CD4-positive, alpha-beta memory T cell (primary cell): Measurements from ENCODE around the gene EDC3. TPM values are rescaled to one million over a fixed set of nuclear protein-coding genes. Genes with fewer than 3 reads are reported as not detected.

Source experiments
- CTCF ChIA-PET: fragments of 350-600 bp; sonication (Branson Sonifier 250); formaldehyde crosslinking; loops from one replicate; lab custom pipeline; 2021; ENCODE audit warnings: inconsistent platforms; ENCODE audit not compliant: partially characterized antibody; lab: Charles Lee
- POLR2A ChIA-PET: fragments of 350-600 bp; sonication (Branson Sonifier 250); formaldehyde crosslinking; loops from one replicate; lab custom pipeline; 2021; ENCODE audit not compliant: partially characterized antibody; lab: Charles Lee
- DNase-seq, 5 donors: peaks; one replicate each; pipeline versions ENCODE4 v3.0.0 to v3.0.0-alpha.2; 2020 to 2022; ENCODE audit warnings: mixed read lengths in 1 of 5
- H3K27ac ChIP-seq: one replicate; pipeline ENCODE4 v1.7.0; 2013; ENCODE audit warnings: low read depth, low read length
- H3K27me3 ChIP-seq: 2 replicates; pipeline ENCODE4 v1.7.0; 2013; ENCODE audit warnings: mild to moderate bottlenecking, low read length, moderate library complexity; ENCODE audit not compliant: insufficient read depth
- H3K36me3 ChIP-seq: 2 replicates; pipeline ENCODE4 v1.7.0; 2013; ENCODE audit warnings: mild to moderate bottlenecking, low read length, moderate library complexity; ENCODE audit not compliant: insufficient read depth
- H3K4me1 ChIP-seq: 2 replicates; pipeline ENCODE4 v1.7.0; 2013; ENCODE audit warnings: mild to moderate bottlenecking, low read length, moderate library complexity; ENCODE audit not compliant: insufficient read depth
- H3K4me3 ChIP-seq, 2 donors: one replicate each; pipeline ENCODE4 v1.7.0; 2013; ENCODE audit warnings: low read length in 2 of 2, mild to moderate bottlenecking in 1 of 2
- H3K9me3 ChIP-seq, 2 donors: one replicate each; pipeline ENCODE4 v1.7.0; 2013; ENCODE audit warnings: low read length in 2 of 2, control low read depth in 1 of 2; ENCODE audit not compliant: control insufficient read depth in 1 of 2
- H3K27ac Mint-ChIP-seq, 7 donors: one replicate each; pipeline ENCODE4 v1.8.0; 2020 to 2021; ENCODE audit warnings: mixed read lengths in 7 of 7, mild to moderate bottlenecking in 6 of 7, inconsistent platforms in 3 of 7, moderate library complexity in 3 of 7
- H3K27me3 Mint-ChIP-seq, 2 donors: one replicate each; pipeline ENCODE4 v1.8.0; 2020 to 2021; ENCODE audit warnings: mixed read lengths in 2 of 2
- H3K36me3 Mint-ChIP-seq, 2 donors: one replicate each; pipeline ENCODE4 v1.8.0; 2020 to 2021; ENCODE audit warnings: mixed read lengths in 2 of 2, inconsistent platforms in 1 of 2, mild to moderate bottlenecking in 1 of 2
- H3K4me1 Mint-ChIP-seq, 4 donors: one replicate each; pipeline ENCODE4 v1.8.0; 2020 to 2021; ENCODE audit warnings: mixed read lengths in 4 of 4, mild to moderate bottlenecking in 1 of 4
- H3K4me3 Mint-ChIP-seq, 8 donors: one replicate each; pipeline ENCODE4 v1.8.0; 2020 to 2021; ENCODE audit warnings: mixed read lengths in 8 of 8, mild to moderate bottlenecking in 7 of 8, moderate library complexity in 6 of 8, inconsistent platforms in 3 of 8
- H3K9me3 Mint-ChIP-seq, 8 donors: one replicate each; pipeline ENCODE4 v1.8.0; 2020 to 2021; ENCODE audit warnings: mixed read lengths in 8 of 8, mild to moderate bottlenecking in 5 of 8, inconsistent platforms in 3 of 8, moderate library complexity in 1 of 8
- intact Hi-C: fragments of 100-400 bp; cut with micrococcal nuclease; formaldehyde crosslinking; loops from one replicate; pipeline ENCODE4 v1.15.1; 2023
- polyA plus RNA-seq, 2 donors: library from polyadenylated mRNA; unstranded; fragments of 300-500 nt; fragmentation: Illumina TruSeq; gene quantifications; one replicate each; pipeline ENCODE4 v1.2.3, GENCODE V29; 2021
- total RNA-seq, 2 experiments: library from RNA; stranded (reverse); gene quantifications; one replicate each; pipeline ENCODE4 v1.2.3, GENCODE V29; 2021

Gene EDC3
- total and polyA plus RNA-seq, 4 experiments from 2014 or later = 22.9 to 40.7 (median 34.4) TPM

DNA sequence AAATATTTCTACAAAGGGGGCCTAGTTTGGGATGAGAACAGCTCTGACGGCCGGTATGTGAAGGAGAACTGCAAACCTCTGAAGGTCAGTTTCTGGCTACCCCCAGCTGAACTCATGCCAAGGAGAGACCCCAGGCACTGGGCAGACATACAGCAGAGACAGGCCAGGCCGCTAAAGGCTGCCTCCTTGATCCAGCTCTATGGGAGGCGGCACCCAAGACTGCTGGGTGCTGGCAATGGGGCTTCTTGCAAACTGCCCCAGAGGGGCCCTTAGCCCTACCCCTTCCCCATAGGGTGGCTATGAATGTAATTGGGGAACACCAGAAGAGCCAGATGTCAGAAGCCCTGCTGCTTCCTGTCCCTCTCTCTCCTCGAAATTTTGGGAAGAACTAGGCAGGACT is 66.9 kb downstream of the EDC3 start:
- no peak overlapping the region for H3K4me3 Mint-ChIP-seq
- ChIA-PET CTCF (interaction anchor here (1.1 to 19.9 kb wide), 4 partner anchors 8 to 165 kb away, joined by 3 to 389 read pairs (median 80); partner anchors contain the start of gene CLK3), POLR2A (no interaction called here)
- peaks cover 33 to 91% of the 10 kb centered on the region in 2 donors for H3K36me3 Mint-ChIP-seq
- Histone ChIP-seq H3K4me3 (no peak overlapping the region), H3K27me3 (no peaks in the 10 kb centered on the region), H3K4me1 (peaks cover 6% of the 10 kb centered on the region), H3K36me3 (peaks cover 64% of the 10 kb centered on the region), H3K27ac (no peak overlapping the region), H3K9me3 (no peaks in the 10 kb centered on the region)
- no peaks in the 10 kb centered on the region for H3K27me3 Mint-ChIP-seq
- intact Hi-C loops = no loop called here
- no peaks in the 10 kb centered on the region for H3K9me3 Mint-ChIP-seq
- peaks cover 2 to 6% (median 4%) of the 10 kb centered on the region in 4 donors for H3K4me1 Mint-ChIP-seq
- peak overlapping the region in 3 of 7 donors; percentile 30 to 58 (median 31) for H3K27ac Mint-ChIP-seq
- peak in 1 of 5 donors; percentile 6 for DNase-seq

DNA sequence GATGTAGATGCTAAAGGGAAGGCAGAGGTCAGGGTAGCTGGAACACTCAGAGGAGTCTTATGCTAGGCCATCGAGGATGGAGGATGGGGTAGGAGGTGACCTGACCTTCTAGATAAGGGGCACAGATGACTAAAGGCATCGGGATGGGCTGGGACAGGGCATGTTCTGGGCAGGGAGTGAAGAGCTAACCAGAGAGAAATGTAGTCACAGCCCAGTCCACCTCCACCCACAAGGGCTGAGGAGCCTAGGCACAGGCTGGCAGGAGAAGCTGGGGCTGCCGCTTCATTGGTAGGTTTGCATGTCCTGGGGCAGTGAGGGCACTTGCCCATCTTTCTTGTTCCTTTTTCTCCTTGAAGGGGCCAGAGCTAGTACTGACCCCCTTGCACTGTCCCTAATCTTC is 67.6 kb downstream of the EDC3 start:
- Mint-ChIP-seq H3K4me3 (no peak overlapping the region), H3K9me3 (no peaks in the 10 kb centered on the region), H3K27ac (peak overlapping the region in 2 of 7 donors; percentile 19 to 70), H3K27me3 (no peaks in the 10 kb centered on the region), H3K36me3 (peaks cover 37 to 93% of the 10 kb centered on the region in 2 donors), H3K4me1 (peaks cover 2 to 6% (median 4%) of the 10 kb centered on the region in 4 donors)
- Histone ChIP-seq H3K27ac (no peak overlapping the region), H3K9me3 (no peaks in the 10 kb centered on the region), H3K4me1 (peaks cover 6% of the 10 kb centered on the region), H3K36me3 (peaks cover 66% of the 10 kb centered on the region), H3K4me3 (no peak overlapping the region), H3K27me3 (no peaks in the 10 kb centered on the region)
- ChIA-PET POLR2A (no interaction called here), CTCF (interaction anchor here (1.1 to 19.9 kb wide), 4 partner anchors 5 to 145 kb away, joined by 3 to 389 read pairs (median 75); partner anchors contain the start of gene CLK3)
- intact Hi-C loops = no loop called here
- peak in 1 of 5 donors; percentile 3 for DNase-seq

- Mint-ChIP-seq H3K4me3 (no peak overlapping the region), H3K4me1 (peaks cover 2 to 6% (median 4%) of the 10 kb centered on the region in 4 donors), H3K27ac (peak overlapping the region in 2 of 7 donors; percentile 19 to 70), H3K36me3 (peaks cover 41 to 96% of the 10 kb centered on the region in 2 donors), H3K27me3 (no peaks in the 10 kb centered on the region), H3K9me3 (no peaks in the 10 kb centered on the region)
- peaks cover 67% of the 10 kb centered on the region for H3K36me3 ChIP-seq
- no peaks in the 10 kb centered on the region for H3K9me3 ChIP-seq
- no peak overlapping the region for H3K4me3 ChIP-seq
- H3K4me1 ChIP-seq = peaks cover 6% of the 10 kb centered on the region
- no peak overlapping the region for H3K27ac ChIP-seq
- H3K27me3 ChIP-seq = no peaks in the 10 kb centered on the region
- ChIA-PET POLR2A (no interaction called here), CTCF (interaction anchor here (7.2 to 19.9 kb wide), 3 partner anchors 6 to 145 kb away, joined by 66 to 389 read pairs (median 84); partner anchors contain the start of gene CLK3)
- intact Hi-C loops = no loop called here
- DNase-seq = no peak
Measured at GRCh38 chr15:74627766-74628165, 68.1 kb downstream of the EDC3 start.

DNA sequence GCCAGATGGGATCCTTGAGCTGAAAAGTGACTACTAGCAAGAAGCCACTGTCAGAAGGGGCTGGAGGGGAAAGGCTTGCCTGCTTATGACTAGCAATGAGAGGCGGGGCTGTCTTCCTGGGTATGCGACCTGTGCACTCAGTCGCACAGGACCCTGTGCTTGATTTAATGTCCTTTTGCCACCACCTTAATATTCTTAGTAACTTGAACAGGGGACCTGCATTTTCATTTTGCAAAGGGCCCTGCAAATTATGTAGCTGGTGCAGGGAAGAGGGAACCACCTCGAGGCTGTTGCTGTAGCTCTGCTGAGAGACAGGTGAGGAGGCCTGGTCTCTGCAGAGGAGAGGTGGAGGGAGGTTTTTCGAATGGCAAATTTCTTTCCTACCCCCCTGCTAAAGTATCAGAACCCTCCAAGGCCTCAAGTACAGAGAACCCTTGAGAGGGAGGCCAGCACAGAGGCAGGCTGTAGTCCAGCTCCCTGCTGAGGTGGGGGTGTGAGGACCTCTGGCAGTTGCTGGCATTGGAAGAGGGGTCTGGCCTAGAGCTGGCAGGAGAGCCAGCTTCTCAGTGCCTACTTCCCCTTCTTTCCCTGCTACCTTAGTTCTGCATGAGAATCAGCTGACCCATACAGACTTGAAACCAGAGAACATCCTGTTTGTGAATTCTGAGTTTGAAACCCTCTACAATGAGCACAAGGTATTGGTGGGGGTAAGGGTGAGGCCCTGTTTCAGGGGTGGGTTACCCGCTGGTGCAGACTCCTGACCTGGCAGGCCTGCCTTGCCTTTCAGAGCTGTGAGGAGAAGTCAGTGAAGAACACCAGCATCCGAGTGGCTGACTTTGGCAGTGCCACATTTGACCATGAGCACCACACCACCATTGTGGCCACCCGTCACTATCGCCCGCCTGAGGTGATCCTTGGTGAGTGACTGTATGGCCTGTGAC is 68.8 kb downstream of the EDC3 start:
- peak in 1 of 5 donors; percentile 5 for DNase-seq
- no peaks in the 10 kb centered on the region for H3K27me3 Mint-ChIP-seq
- H3K9me3 Mint-ChIP-seq = no peaks in the 10 kb centered on the region
- Histone ChIP-seq H3K27me3 (no peaks in the 10 kb centered on the region), H3K4me1 (peaks cover 6% of the 10 kb centered on the region), H3K9me3 (no peaks in the 10 kb centered on the region), H3K4me3 (no peak overlapping the region), H3K36me3 (peaks cover 74% of the 10 kb centered on the region), H3K27ac (no peak overlapping the region)
- peak overlapping the region in 2 of 7 donors; percentile 29 to 32 for H3K27ac Mint-ChIP-seq
- POLR2A ChIA-PET = interaction anchor here (0.8 kb wide), 1 partner anchor 68 kb away, joined by 3 read pairs; no protein-coding TSS in a partner anchor
- peaks cover 47 to 97% of the 10 kb centered on the region in 2 donors for H3K36me3 Mint-ChIP-seq
- CTCF ChIA-PET = interaction anchor here (7.2 to 19.9 kb wide), 3 partner anchors 6 to 146 kb away, joined by 66 to 389 read pairs (median 84); partner anchors contain the start of gene CLK3
- H3K4me1 Mint-ChIP-seq = peaks cover 2 to 5% (median 3%) of the 10 kb centered on the region in 4 donors
- intact Hi-C loops = no loop called here
- H3K4me3 Mint-ChIP-seq = no peak overlapping the region

GRCh38 chr15:74626336-74626735 is 69.5 kb downstream of the EDC3 start:
- intact Hi-C loops = no loop called here
- H3K27ac ChIP-seq = no peak overlapping the region

DNA sequence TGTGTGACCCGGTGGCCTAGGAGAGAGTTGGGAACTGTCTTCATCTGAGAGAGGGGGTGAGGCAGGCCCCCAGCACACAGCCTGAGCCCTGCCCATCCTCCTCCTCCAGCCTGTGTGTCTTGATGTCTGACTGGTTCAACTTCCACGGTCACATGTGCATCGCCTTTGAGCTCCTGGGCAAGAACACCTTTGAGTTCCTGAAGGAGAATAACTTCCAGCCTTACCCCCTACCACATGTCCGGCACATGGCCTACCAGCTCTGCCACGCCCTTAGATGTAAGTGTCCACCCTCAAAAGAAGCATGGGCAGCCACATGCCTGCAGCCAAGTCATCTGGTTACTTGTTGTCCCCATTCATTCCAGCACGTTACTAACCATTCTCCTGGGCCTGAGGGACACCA is 70.1 kb downstream of the EDC3 start:
- Histone ChIP-seq H3K27ac (no peak overlapping the region), H3K4me3 (no peak overlapping the region), H3K4me1 (peaks cover 10% of the 10 kb centered on the region), H3K27me3 (no peaks in the 10 kb centered on the region), H3K36me3 (peaks cover 88% of the 10 kb centered on the region), H3K9me3 (no peaks in the 10 kb centered on the region)
- Mint-ChIP-seq H3K27ac (peak overlapping the region in 2 of 7 donors; percentile 37 to 55), H3K27me3 (no peaks in the 10 kb centered on the region), H3K36me3 (peaks cover 54 to 98% of the 10 kb centered on the region in 2 donors), H3K4me1 (peaks cover 7 to 13% (median 8%) of the 10 kb centered on the region in 4 donors), H3K9me3 (no peaks in the 10 kb centered on the region), H3K4me3 (no peak overlapping the region)
- peak in 1 of 5 donors; percentile 3 for DNase-seq
- ChIA-PET POLR2A (interaction anchor here (1.6 kb wide), 2 partner anchors 10 to 145 kb away, joined by 3 to 6 read pairs; partner anchors contain the start of gene CLK3), CTCF (interaction anchor here (7.2 to 19.9 kb wide), 2 partner anchors 8 to 147 kb away, joined by 66 to 389 read pairs; no protein-coding TSS in a partner anchor)
- intact Hi-C loops = no loop called here

More at GRCh38 chr15:74626336-74626735, 69.5 kb downstream of the EDC3 start:
- Histone ChIP-seq H3K27me3 (no peaks in the 10 kb centered on the region), H3K4me3 (no peak overlapping the region), H3K9me3 (no peaks in the 10 kb centered on the region), H3K4me1 (peaks cover 6% of the 10 kb centered on the region), H3K36me3 (peaks cover 81% of the 10 kb centered on the region)
- peak in 1 of 5 donors; percentile 13 for DNase-seq
- Mint-ChIP-seq H3K4me3 (no peak overlapping the region), H3K27me3 (no peaks in the 10 kb centered on the region), H3K9me3 (no peaks in the 10 kb centered on the region), H3K36me3 (peaks cover 48 to 97% of the 10 kb centered on the region in 2 donors), H3K27ac (peak overlapping the region in 1 of 7 donors; percentile 57), H3K4me1 (peaks cover under 1 to 7% (median 3%) of the 10 kb centered on the region in 4 donors)
- CTCF ChIA-PET = interaction anchor here (7.2 to 19.9 kb wide), 2 partner anchors 7 to 146 kb away, joined by 66 to 389 read pairs; no protein-coding TSS in a partner anchor
- POLR2A ChIA-PET = interaction anchor here (0.8 kb wide), 1 partner anchor 69 kb away, joined by 3 read pairs; no protein-coding TSS in a partner anchor
